ENCODE results near the gene CBX8.

Gene CBX8

DNA sequence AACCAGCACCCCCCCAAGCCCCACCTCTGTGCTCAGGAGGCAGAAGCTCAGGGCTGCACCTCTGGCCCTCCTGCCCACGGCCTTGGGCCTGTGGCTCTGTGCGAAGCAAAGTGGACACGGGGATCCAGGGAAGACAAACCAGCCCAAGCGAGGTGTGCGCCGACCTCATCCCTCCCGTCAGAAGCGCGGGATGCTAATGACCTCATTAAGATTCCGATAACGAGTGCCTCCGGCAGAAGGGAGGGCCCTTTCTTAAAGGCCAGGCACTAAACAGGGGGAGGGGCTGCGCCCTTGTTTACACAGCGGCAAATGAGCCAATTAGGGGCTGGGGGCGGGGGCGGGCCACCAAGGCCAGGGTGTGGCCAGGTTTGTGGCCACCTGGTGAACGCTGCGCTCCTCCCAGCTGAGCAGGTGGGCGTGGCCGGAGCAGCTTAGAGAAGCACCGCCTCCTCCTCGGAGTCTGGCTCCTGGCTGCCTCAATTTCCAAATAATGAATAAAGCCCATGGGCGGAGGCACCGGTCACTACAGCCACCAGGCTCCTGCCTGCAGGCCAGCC lies 39.2 kb upstream of the CBX8 start:
- in situ Hi-C loops (cut with MboI; ENCODE audit: low sequenced_read_pairs) = no loop called here

DNA sequence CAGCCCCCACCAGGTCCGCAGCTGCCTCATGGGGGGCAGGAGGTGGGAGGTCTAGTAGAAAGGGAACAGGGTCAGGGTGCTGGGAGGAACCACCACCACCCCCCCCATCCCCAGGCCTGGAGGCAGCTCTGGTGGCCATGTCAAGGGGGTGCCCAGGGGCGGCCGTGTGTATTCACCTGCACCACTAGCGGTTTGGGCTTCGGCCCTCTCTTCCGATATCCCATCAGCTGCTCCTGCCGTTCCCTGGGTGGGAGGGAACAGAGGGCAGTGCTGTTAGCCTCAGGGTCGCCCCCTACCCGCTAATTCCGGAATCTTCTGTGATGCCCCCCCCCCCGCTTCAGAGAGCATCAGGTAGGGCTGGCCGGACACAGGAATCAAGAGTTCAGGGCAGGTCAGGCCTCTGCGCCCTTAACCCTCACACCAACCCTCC lies 38.6 kb upstream of the CBX8 start:
- in situ Hi-C loops (cut with MboI; ENCODE audit: low sequenced_read_pairs) = no loop called here

DNA sequence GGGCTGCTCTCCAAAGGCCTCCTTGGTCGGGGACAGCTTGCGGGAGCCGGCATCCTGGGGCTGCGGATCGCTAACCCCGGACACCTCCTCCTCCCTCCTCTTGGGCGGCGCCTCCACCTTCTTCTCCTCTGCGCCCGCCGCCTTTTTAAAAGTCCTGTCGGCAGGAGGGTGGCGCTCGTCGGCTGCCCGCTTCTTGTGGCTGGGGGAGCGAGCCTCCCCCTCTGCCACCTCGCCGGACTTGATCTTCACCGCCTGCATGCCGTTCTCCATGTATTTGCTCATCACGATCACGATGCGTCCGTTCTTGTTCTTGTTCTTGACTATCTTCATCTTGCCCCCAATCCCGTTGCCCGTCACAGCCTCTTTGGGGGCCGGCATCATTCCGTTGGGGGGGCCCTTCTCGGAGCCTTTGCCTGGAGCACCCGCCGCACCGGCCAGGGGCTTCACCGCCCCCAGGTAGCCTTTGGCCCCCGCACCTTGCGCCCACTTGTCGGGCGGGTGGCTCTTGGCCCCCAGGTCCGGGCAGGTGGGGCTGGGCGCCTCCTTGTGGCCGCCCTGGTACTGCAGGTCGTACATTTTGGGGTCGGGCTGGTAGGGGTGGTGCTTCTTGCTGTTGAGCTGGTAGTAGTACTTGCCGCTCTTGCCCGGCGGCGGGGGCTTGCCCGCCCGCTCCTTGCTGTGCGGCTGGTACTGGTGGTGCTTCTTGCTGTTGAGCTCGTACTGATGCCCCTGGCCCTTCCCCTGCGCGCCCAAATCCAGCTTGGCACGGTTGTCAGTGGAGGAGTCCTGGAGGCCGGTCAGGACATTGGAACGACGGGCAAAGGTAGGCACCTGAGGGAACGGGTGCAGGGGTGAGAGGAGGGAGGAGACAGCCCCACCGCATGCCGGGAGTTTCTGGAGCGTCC lies 37.9 kb upstream of the CBX8 start:
- in situ Hi-C loops (cut with MboI; ENCODE audit: low sequenced_read_pairs) = no loop called here

DNA sequence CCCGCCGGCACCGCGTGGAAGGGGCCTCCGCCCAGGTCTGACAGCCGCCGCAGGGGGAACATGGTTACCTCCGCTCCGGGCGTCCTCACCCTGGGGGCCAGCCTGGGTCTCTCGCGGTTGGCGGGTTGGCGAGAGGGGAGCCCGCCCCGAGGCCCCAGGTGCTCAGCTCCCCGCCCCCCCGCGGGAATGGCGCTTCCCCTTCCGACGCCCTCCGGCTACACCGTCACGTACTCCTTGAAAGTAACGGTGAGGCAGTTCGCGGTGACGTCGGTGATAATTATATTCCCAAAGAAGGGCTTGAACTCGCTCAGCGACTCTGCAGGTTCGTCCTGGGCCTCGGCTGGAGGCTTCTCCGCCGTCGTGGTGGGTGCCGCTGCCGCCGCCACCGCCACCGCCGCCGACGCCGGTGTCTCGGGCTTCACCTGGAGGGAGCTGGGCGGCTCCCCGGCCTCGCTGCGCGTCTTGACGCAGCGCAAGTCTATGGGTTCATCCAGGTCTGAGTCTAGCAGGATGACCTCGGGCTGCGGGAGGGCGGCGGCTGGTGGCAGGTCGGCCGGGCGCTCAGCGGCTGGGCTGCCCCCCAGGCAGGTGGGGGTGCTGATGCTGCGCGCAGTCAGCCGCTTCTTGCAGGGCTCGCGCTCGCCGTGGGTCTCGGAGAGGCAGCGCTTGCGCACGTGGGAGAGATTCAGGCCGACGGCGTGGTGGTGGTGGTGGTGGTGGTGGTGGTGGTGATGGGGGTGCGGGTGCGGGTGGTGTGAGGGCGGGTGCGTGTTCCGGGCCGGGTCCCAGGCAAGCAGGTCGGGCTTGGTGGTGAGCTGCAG lies 37.1 kb upstream of the CBX8 start:
- in situ Hi-C loops (cut with MboI; ENCODE audit: low sequenced_read_pairs) = no loop called here

DNA sequence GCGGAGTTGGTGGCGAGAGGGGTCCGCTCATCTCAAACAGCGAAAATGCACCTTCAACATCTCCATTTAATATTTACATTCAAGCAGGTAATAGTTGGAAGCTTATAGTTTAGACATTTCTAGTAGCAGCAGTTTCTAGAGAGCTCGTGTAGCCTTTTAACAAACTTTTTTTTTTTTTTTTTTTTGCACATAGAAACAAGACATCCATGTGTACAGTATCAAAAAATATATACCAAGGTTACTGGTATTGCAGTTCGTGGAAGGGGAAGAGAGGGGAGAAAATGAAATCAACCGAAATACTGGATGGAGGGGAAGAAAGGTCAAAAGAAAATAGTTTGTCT lies 36.2 kb upstream of the CBX8 start:
- in situ Hi-C loops (cut with MboI; ENCODE audit: low sequenced_read_pairs) = no loop called here

DNA sequence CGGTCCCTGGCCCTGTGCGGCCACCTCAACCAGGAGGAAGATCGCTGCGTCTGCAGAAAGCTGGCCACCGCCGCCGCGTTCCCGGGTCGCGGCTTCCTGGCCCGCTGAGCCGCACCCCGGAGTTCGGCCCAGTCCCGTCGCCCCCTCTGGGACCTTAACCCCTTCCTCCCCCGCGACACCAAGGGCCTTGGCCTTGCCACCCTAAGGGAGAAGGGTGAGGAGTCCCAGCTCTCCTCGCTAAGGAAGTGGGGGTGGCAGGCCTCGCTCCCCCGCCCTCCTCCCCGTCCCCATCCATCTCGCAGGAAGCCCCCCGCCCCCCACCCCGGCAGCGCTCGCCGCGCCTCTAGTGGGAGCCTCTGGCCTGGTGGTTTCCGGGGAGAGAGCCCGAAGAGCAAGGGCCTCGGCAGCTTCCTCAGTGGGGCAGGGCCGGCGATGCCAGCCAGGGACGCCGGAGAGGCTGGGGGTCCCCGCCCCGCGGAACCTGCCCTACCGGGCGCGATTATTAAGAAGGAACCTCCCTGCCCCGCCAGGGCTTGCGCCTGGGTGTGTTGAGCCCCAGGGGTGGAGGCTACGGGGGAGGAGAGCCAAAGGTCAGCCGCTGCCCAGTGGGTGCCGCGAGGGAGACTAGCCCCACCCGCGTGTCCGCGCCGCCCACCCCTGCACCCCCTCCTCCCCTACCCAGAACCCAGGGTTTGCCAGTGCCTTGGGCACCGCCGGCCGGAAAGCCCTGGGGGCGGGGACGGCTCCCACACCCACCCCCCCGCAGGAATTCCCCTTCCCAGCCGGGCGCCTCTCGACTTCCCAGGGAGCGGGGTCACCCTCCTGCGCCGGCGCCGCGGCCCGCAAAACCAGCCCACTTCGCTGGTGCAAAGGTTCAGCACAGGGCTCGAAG lies 35.6 kb upstream of the CBX8 start:
- in situ Hi-C loops (cut with MboI; ENCODE audit: low sequenced_read_pairs) = no loop called here

DNA sequence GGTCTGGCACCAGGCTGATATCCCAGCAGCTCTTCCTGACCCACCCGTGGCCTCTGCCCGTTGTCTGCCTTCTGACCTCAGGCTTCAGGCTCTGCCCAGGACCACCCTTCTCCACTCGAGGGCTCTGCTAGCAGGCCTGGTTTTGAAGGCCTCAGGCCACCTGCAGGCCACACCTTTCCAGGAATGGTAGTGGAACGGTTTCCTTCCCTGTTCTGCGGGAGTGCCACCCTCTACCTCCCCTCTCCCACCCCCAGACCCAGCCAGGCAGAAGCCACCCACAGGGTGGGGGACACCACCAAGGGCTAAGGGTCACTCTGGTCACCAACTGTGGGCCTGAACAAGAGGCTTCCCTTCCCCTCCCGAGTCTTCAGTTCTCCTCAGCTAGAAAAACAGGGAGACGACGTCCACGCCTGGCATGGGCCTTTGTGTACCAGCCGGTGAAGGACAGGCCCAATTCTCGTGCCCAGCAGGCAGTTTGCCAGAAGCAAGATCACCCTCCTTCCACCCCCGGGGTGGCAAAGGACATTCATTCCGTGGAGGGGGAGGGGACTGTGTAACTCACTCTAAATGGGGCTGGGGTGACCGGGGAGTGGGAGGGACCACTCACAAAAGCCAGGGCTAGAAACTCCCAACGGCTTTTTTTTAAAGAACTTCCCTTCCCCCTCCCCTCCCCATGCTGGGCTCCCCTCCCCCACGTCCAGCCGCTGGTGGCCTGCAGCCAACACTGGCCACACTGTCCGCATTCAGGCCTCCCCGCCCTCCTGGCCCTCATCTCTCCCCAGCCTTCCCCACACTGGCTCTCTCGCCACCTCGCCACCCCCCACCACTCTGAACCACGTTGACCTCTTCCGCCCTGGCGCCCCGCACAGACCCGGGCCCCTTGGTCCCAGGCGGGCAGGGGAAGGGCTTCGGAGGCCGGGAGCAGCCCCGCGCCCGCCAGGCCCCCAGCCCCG lies 34.7 kb upstream of the CBX8 start:
- in situ Hi-C loops (cut with MboI; ENCODE audit: low sequenced_read_pairs) = no loop called here

DNA sequence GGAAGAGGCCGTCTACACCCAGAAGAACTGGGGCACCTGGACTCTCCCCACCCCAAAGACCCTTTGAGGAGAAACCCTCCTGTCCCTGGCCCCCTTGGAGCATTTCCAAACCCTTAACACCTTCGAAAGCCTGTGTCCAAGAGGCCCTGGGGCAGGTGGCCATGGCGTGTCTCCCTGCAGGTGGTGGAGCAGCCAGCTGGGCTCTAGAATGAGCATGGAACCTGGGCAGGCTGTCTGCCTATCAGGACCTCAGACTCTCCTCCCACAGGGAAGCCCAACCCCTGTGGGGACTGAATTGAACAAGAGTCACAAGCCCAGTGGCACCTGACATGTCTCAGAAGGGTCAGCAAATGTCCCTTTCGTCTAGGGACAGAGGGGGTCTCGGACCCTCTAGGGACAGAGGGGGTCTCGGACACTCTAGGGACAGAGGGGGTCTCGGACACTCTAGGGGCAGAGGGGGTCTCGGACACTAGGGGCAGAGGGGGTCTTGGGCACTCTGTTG lies 33.9 kb upstream of the CBX8 start:
- in situ Hi-C loops (cut with MboI; ENCODE audit: low sequenced_read_pairs) = no loop called here

DNA sequence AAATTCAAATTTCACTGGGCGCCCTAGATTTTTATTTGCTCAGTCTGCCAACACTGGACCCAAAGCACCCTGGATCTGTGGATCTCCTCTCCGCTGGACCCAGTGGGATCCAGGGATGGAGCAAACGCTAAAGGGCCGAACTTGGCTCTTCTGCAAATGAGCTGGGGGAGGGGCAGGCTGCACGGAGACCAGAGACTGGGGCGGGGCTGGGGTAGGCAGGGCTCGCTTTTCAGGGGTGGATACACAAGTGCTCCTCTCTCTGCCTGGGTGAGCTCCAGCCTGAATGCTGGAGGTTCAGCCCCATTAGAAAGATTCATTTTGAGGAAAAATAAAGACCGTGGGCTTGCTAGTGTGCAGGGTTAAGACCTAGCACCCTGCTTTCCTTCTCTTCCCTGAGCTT lies 33.4 kb upstream of the CBX8 start:
- in situ Hi-C loops (cut with MboI; ENCODE audit: low sequenced_read_pairs) = no loop called here

DNA sequence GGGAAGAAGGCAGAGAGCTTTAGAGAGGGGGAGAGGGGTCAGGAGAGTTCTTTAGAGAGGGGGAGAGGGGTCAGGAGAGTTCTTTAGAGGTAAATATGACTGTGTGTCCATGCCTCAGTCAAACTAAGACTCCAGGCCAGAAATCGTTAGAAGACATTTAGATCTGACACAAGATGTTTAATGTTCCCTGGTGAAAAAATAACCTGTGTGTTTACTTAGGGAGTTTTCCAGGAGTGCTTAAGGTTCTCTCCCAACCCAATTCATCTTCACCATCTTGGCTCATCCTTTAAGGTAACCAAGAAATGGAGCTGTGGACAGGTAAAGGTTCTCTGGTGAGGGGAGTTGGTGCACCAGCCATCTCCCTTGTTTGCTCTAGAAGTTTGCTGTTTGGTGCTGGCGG lies 32.6 kb upstream of the CBX8 start:
- in situ Hi-C loops (cut with MboI; ENCODE audit: low sequenced_read_pairs) = no loop called here

DNA sequence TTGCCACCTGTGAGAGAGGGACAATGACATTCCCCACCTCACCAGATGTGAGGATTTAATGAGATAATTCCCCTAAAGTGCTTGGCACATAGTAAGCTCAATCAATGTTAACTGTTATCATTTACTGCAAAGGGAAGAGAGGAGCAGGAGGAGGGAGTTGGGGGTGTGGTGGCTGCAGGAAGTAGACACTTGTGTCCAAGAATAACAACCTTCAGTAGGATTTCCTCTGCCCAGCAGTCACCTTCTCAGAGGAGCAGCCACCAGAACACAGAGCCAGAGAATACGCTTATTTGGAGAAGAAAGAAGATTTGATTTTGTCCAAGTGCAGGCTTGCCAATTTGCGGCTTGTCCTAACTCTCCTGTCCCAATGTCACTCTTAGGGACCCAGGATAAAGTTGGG lies 32.1 kb upstream of the CBX8 start:
- in situ Hi-C loops (cut with MboI; ENCODE audit: low sequenced_read_pairs) = no loop called here

DNA sequence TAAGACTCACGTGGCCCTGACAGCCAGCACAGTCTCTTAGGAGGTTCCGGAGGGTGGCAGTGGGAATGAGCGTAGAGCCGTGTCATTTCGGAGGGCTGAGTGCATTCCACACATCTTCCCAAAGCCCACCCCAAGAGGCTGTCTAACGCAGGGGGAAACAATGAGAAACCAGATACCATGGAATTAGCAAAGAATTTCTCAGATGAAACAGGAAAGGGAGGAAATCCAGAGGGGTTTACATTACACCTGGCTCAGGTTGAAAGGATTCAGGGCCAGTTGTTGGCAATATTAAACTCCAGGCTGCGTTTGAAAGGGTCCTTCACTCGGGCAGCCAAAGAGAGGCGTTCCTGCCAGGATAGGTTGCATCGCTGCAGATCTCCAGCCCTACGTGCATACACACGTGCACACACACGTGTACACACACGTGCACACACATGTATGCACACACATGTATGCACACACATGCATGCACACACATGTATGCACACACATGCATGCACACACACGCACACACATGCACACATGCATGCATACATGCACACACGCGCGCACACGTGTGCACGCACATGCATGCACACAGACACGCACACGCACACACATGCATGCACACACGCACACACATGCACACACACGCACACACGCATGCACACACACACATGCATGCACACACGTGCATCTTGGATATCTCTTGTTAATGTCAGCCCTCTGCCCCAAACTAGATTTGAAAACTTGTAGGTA lies 30.1 kb upstream of the CBX8 start:
- in situ Hi-C loops (cut with MboI; ENCODE audit: low sequenced_read_pairs) = no loop called here

DNA sequence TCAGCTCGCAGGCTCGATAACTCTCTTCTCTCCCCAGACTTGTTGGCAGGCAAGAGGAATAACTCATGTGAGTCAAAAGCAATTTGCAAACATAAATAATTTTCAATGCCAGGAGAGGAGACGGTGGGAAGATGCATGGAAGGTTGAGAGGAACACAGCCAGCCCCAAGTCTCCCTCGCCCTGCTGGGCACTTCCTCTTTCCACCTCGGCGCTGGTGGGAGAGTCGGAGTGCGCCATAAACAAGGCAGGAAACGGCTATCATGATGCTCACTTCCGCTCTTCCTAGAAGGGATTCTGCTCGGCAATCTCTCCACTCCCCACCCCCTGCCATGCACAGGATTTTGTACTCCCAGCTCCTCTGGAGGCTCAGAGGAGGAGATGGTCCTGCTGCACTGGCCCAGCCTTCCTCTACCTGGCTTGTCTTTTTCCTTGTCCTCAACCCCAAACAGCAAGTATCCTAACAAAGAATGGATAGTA lies 29.4 kb upstream of the CBX8 start:
- in situ Hi-C loops (cut with MboI; ENCODE audit: low sequenced_read_pairs) = no loop called here

DNA sequence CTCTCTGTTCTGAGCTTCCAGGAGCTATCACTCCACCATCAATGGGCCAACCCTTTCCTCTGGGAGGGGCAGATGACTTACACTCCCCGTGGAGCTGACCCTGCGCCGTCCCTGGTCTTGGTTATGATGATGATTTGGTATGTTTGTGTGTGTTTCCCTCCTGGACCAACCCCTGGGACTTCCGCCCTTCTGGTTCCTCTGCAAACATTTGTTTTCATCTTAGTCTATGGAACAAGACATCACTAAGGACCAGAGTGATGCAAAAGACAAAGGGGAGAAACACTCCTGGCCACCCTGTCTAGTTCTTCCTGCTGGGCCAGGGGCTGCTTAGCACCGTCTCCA lies 28.7 kb upstream of the CBX8 start:
- in situ Hi-C loops (cut with MboI; ENCODE audit: low sequenced_read_pairs) = no loop called here

DNA sequence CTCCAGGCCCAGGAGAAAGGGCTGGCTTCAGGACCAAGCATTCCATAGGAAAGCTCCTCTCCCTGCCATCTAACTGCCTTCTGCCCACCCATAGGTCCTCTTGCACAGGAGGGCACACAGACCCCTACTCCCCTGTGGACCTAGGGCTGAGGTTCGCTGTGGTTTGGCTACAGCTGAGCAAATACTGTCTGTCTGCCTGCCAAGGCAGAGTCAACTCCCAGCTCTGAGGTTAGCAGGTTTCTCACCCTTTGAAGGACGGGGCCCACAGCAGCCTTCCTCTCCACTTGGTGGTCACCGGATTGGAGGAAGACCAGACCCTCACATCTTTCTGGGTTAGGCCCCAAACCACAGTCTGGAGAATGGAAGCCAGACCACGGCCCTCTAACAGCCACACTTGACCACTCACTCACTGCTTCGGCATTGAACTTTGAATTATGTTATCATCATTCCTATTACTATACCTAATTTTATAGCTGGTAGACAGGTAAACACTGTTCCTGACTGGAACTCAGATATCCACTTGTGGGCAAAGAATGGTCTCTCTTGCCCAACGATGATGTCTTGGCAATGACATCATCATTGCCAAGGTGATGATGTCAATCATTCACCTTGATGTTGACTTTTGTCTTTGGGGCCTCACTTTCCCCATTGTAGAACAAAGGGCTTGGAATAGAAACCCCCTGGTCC lies 28.2 kb upstream of the CBX8 start:
- in situ Hi-C loops (cut with MboI; ENCODE audit: low sequenced_read_pairs) = loop anchor here (25.0 kb wide), 1 partner anchor 162 kb away; no protein-coding TSS in a partner anchor

DNA sequence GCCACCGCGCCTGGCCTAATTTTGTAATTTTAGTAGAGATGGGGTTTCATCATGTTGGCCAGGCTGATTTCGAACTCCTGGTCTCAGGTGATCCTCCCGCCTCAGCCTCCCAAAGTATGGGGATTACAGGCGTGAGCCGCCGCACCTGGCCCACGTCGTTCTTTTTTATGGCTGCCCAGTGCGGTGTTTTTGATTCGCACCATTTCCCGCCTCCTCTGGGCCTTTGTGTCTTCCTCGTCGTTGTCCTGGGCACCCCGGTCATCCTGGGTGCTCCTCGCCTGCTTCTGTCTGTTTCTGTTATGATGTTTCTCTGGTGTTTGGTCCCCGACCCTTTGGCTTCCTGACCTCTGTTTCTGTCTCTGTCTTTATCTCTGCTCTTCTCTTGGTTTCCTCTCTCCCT lies 27.4 kb upstream of the CBX8 start:
- in situ Hi-C loops (cut with MboI; ENCODE audit: low sequenced_read_pairs) = loop anchor here (25.0 kb wide), 1 partner anchor 163 kb away; no protein-coding TSS in a partner anchor

DNA sequence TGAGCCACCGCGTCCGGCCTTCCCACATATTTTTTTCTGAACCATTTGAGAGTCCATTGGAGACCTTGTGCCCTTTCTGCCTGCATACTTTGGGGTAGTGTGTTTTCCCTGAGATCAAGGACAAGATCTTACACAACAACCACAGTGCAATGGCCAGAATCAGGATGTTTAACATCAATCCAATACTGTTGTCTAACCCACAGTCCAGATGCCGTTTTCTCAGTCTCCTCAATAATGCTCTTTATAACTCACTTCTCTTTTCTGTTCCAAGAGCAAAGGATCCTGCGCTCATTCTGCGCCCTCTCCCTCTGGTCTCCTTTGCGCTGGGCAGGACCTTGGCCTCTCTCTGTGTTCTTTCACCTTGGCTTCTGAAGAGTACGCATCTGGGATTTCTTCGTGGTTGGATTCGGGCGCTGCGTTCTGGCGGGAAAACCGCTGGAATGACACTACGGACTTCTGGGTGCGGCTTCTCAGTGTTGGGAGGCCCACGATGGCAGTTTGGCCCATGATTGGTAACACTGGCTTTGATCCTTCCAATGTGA lies 25.8 kb upstream of the CBX8 start:
- in situ Hi-C loops (cut with MboI; ENCODE audit: low sequenced_read_pairs) = loop anchor here (25.0 kb wide), 1 partner anchor 165 kb away; no protein-coding TSS in a partner anchor

All from HL-60/S4 treated with retinoic acid at 250 ng/mL for 4 days and 3 days (cell line).